Duodenal mucosa (tissue), 2 donors: ENCODE results near the gene ZDHHC9.
"Not testable (repeated sequence)": the region's sequence is repeated elsewhere in the genome, so short reads cannot be mapped to it uniquely, and the experiment has no call there.

Experiments used
- H3K27ac ChIP-seq: one replicate; pipeline ENCODE4 v1.7.0; 2013; ENCODE audit warnings: low read depth, low read length
- H3K27me3 ChIP-seq, 2 donors: one replicate each; pipeline ENCODE4 v1.7.0; 2013; ENCODE audit warnings: low read length in 2 of 2, control low read depth in 1 of 2; ENCODE audit not compliant: insufficient read depth in 2 of 2, control insufficient read depth in 1 of 2
- H3K36me3 ChIP-seq, 2 donors: one replicate each; pipeline ENCODE4 v1.7.0; 2013; ENCODE audit warnings: low read length in 2 of 2, control low read depth in 1 of 2; ENCODE audit not compliant: insufficient read depth in 2 of 2, control insufficient read depth in 1 of 2
- H3K4me1 ChIP-seq, 2 donors: one replicate each; pipeline ENCODE4 v1.7.0; 2013; ENCODE audit warnings: low read length in 2 of 2, control low read depth in 1 of 2; ENCODE audit not compliant: insufficient read depth in 2 of 2, control insufficient read depth in 1 of 2
- H3K4me3 ChIP-seq, 2 donors: one replicate each; pipeline ENCODE4 v1.7.0; 2013; ENCODE audit warnings: low read length in 2 of 2, low read depth in 1 of 2
- H3K9ac ChIP-seq, 2 donors: one replicate each; pipeline ENCODE4 v1.7.0; 2013; ENCODE audit warnings: low read length in 2 of 2, low read depth in 1 of 2
- H3K9me3 ChIP-seq, 2 donors: one replicate each; pipeline ENCODE4 v1.7.0; 2013; ENCODE audit warnings: low read length in 2 of 2, control low read depth in 1 of 2; ENCODE audit not compliant: control insufficient read depth in 1 of 2

Gene ZDHHC9

DNA sequence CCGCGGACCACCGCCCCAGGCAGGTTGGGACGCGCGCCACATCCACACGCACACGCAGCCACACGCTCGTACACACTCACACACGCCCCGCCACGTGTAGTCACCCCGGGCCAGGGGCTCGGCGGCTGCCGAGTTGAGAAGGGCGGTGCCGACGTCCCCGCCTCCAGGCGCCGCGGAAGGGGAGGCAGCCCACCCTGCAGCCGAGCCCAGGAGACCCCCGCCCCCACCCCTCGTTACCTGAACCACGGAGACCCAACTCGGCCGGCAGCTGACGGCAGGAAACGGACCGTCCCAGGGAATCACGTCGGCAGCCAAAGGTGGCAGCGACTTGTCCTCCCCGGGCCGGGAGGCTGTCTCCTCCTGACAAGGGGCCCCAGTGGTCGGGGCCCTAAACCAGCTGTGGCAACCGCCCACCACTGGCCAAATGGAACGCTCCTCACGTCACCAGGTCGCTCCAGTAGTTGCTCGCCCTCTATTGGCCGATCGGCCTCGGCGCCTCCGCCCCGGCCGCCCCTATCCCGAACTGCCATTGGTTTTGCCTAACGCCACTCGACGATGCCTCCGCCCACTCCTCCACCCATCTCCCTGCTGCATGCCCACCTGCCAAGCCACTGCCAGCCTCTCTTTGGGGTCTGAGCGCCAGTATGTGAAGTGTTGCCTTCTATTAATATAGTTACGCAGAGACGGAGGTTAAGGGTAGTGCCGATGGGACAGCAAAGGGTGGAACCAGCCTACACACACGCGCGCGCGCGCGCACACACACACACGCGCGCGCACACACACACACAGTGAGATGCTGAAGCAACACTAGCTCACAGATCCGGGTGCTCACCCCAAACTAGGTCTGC is at the start of gene ZDHHC9:
ZDHHC9 (minus strand) TSS at position 428 of the 848 bp plus-strand sequence. CDS start 1,941 bp downstream, outside the sequence.
- H3K4me3 ChIP-seq = peak within 1 kb of the TSS; percentile 83 to 88
- H3K9ac ChIP-seq = peak within 1 kb of the TSS; percentile 54 to 59
- H3K4me1 ChIP-seq = peaks cover 13 to 19% of the 10 kb centered on the region in 2 donors
- H3K36me3 ChIP-seq = peaks cover 0 to 12% of the 10 kb centered on the region in 2 donors
- H3K9me3 ChIP-seq = no peaks in the 10 kb centered on the region
- H3K27me3 ChIP-seq = no peaks in the 10 kb centered on the region
- peak within 1 kb of the TSS; percentile 62 for H3K27ac ChIP-seq

DNA sequence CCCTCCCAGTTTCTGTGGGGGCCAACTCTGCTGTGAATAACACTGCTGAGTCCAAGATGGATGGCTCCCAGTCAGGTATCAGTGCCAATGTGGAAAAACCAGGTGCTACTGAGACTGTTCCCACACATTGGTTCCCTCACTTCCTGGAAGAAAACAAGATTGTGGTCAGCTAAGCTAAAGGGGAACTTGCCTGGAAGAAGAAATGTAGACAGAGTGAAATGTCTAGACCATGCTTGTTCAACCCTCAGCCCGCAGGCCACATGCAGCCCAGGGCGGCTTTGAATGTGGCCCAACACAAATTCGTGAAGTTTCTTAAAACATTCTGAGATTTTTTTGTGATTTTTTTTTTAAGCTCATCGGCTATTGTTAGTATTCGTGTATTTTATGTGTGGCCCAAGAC is 33.7 kb upstream of the ZDHHC9 start:
- Histone ChIP-seq H3K36me3 (no peaks in the 10 kb centered on the region), H3K4me3 (no peak overlapping the region), H3K27ac (no peak overlapping the region), H3K27me3 (no peaks in the 10 kb centered on the region), H3K9me3 (no peaks in the 10 kb centered on the region), H3K4me1 (no peaks in the 10 kb centered on the region), H3K9ac (no peak overlapping the region)

GRCh38 chrX:129876771-129877305 is 33.2 kb upstream of the ZDHHC9 start:
- H3K9me3 ChIP-seq = no peaks in the 10 kb centered on the region
- no peak overlapping the region for H3K27ac ChIP-seq
- no peak overlapping the region for H3K4me3 ChIP-seq
- H3K9ac ChIP-seq = no peak overlapping the region
- no peaks in the 10 kb centered on the region for H3K27me3 ChIP-seq
- H3K36me3 ChIP-seq = no peaks in the 10 kb centered on the region
- H3K4me1 ChIP-seq = no peaks in the 10 kb centered on the region

DNA sequence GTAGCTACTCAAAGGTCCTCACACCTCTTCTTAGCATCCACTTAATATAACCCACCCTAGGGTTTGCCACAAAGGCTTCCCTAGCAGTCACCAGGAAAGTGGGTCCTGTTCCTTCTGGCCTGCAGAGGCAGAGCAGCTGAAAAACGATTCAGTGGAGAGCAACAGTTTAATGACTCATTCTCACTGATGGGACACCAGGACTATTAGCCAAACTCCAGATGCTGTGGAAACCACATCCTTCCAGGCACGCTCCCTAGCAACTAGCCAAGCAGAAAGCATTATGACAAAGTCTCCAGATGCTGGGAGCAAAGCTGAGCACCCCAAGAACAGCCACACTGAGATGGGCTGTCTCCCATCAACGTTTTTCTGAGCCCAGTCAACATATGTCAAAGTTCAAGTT is 32.0 kb upstream of the ZDHHC9 start:
- Histone ChIP-seq H3K27ac (no peak overlapping the region), H3K27me3 (no peaks in the 10 kb centered on the region), H3K9me3 (no peaks in the 10 kb centered on the region), H3K9ac (no peak overlapping the region), H3K36me3 (no peaks in the 10 kb centered on the region), H3K4me1 (no peaks in the 10 kb centered on the region), H3K4me3 (no peak overlapping the region)

GRCh38 chrX:129872524-129872923 is 28.8 kb upstream of the ZDHHC9 start:
- Histone ChIP-seq H3K4me3 (no peak overlapping the region), H3K4me1 (no peaks in the 10 kb centered on the region), H3K27ac (no peak overlapping the region), H3K9me3 (no peaks in the 10 kb centered on the region), H3K9ac (no peak overlapping the region), H3K27me3 (no peaks in the 10 kb centered on the region), H3K36me3 (no peaks in the 10 kb centered on the region)

DNA sequence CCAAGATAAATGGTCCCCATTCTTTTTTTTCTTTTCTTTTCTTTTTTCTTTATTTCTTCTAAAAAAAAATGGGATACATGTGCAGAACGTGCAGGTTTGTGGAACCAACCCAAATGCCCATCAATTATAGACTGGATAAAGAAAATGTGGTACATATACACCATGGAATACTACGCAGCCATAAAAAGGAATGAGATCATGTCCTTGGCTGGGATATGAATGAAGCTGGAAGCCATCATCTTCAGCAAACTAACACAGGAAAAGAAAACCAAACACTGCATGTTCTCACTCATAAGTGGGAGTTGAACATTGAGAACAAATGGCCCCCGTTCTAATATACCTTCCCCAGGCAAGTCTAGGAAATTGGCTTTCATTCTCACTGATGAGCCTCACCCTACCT is 22.6 kb upstream of the ZDHHC9 start:
- not testable (repeated sequence) for H3K36me3 ChIP-seq, H3K4me3 ChIP-seq, H3K9me3 ChIP-seq, H3K27ac ChIP-seq, H3K4me1 ChIP-seq, H3K9ac ChIP-seq, H3K27me3 ChIP-seq

GRCh38 chrX:129859134-129859533 is 15.4 kb upstream of the ZDHHC9 start:
- H3K9ac ChIP-seq, H3K4me1 ChIP-seq, H3K27ac ChIP-seq, H3K9me3 ChIP-seq, H3K27me3 ChIP-seq, H3K36me3 ChIP-seq, H3K4me3 ChIP-seq: not testable (repeated sequence)

DNA sequence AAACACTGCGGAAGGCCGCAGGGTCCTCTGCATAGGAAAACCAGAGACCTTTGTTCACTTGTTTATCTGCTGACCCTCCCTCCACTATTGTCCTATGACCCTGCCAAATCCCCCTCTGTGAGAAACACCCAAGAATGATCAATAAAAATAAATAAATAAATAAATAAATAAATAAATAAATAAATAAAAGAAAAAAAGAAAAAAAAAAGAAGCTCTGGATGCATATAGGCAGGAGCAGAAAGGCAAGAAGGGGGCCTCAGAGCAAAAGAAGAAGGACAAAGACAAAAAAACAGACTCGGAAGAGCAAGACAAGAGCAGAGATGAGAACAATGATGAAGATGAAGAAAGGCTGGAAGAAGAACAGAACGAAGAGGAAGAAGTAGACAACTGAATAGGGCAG is 8.1 kb upstream of the ZDHHC9 start:
- not testable (repeated sequence) for H3K9me3 ChIP-seq, H3K4me3 ChIP-seq, H3K27me3 ChIP-seq, H3K9ac ChIP-seq, H3K36me3 ChIP-seq, H3K27ac ChIP-seq, H3K4me1 ChIP-seq

- no peak overlapping the region for H3K9ac ChIP-seq
- H3K27ac ChIP-seq = no peak overlapping the region
- H3K27me3 ChIP-seq = no peaks in the 10 kb centered on the region
- no peaks in the 10 kb centered on the region for H3K36me3 ChIP-seq
- H3K9me3 ChIP-seq = no peaks in the 10 kb centered on the region
- H3K4me3 ChIP-seq = no peak overlapping the region
- peaks cover 2 to 7% of the 10 kb centered on the region in 2 donors for H3K4me1 ChIP-seq
Observed at GRCh38 chrX:129846716-129847115, 3.0 kb upstream of the ZDHHC9 start.

DNA sequence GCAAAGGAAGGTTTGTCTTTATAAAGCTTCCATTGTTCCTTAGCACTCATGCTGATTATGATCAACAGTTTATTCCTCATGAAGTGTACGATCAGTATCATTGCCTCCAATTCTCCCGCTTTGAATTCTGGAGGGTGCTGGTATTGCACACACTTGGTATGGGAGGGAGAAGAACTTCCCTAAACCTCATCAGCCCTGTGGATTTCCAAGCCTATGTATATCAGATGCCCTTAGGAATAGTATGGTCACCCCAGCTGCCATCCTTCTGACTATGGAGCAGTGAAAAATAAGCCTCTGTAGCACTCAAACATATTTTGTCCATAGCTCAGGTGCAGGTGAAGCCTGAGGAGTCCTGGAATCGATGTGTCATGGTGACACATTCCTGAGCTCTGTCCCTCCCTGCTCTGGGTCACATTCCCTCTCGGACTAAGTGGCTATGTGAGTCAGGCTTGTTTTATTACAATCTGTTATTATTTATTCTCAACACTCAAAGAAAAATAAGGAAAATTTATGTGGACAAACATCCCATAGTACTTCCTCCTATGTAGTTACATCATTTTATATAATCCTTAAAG is 2.0 kb upstream of the ZDHHC9 start:
- Histone ChIP-seq H3K9ac (no peak overlapping the region), H3K36me3 (peaks cover 0 to 6% of the 10 kb centered on the region in 2 donors), H3K27ac (no peak overlapping the region), H3K27me3 (no peaks in the 10 kb centered on the region), H3K9me3 (no peaks in the 10 kb centered on the region), H3K4me3 (no peak overlapping the region), H3K4me1 (peaks cover 11 to 13% of the 10 kb centered on the region in 2 donors)
